HepG2 (cell line): ENCODE measurements around the gene MRPL34. TPM values are rescaled to one million over a fixed set of nuclear protein-coding genes. Genes with fewer than 3 reads are reported as not detected.

Source experiments
- BRCA1 ChIP-seq: sonication (generic); formaldehyde crosslinking; IDR thresholded peaks from 2 replicates; pipeline ENCODE4 v1.4.0; 2020; ENCODE audit warnings: missing genetic modification reagents
- ERF ChIP-seq: IDR thresholded peaks from 2 replicates; pipeline ENCODE4 v1.6.1; 2018; ENCODE audit warnings: missing biosample characterization, missing genetic modification reagents
- GMEB1 ChIP-seq: sonication (generic); formaldehyde crosslinking; IDR thresholded peaks from 2 replicates; pipeline ENCODE4 v1.5.1; 2020; ENCODE audit warnings: missing genetic modification reagents, mild to moderate bottlenecking, borderline replicate concordance
- HNF4G ChIP-seq, 2 experiments: sonication (generic) in 1 of 2; formaldehyde crosslinking in 1 of 2; IDR thresholded peaks; 2 replicates each; pipeline versions ENCODE4 v1.4.0 to v1.6.1; 2011 to 2020; ENCODE audit warnings: borderline replicate concordance in 2 of 2, low read depth in 2 of 2, mild to moderate bottlenecking in 2 of 2, low read length in 1 of 2, missing genetic modification reagents in 1 of 2, moderate library complexity in 1 of 2
- HNRNPH1 ChIP-seq: fragments of 200-400 bp; formaldehyde crosslinking; optimal IDR thresholded peaks from 2 replicates; pipeline ENCODE3; 2017; ENCODE audit warnings: mild to moderate bottlenecking, low read depth, low read length
- KMT2A ChIP-seq: sonication (generic); formaldehyde crosslinking; IDR thresholded peaks from 2 replicates; pipeline ENCODE4 v1.4.0; 2020; ENCODE audit warnings: missing genetic modification reagents
- MTF1 ChIP-seq: sonication (generic); formaldehyde crosslinking; IDR thresholded peaks from 2 replicates; pipeline ENCODE4 v1.5.0; 2020; ENCODE audit warnings: missing genetic modification reagents
- MXI1 ChIP-seq: IDR thresholded peaks from 3 replicates; pipeline ENCODE4 v1.6.1; 2012; ENCODE audit warnings: low read depth, low read length, inconsistent platforms, borderline replicate concordance
- NFYC ChIP-seq: IDR thresholded peaks from 2 replicates; pipeline ENCODE4 v1.6.1; 2016; ENCODE audit warnings: missing genetic modification reagents, missing compliant biosample characterization
- RARG ChIP-seq: sonication (generic); formaldehyde crosslinking; IDR thresholded peaks from 2 replicates; pipeline ENCODE4 v1.4.0; 2020; ENCODE audit warnings: low read depth, mild to moderate bottlenecking, missing genetic modification reagents
- RXRA ChIP-seq: sonication (generic); formaldehyde crosslinking; IDR thresholded peaks from 2 replicates; pipeline ENCODE4 v1.5.1; 2020; ENCODE audit warnings: missing genetic modification reagents
- TAF15 ChIP-seq: fragments of 200-400 bp; formaldehyde crosslinking; IDR thresholded peaks from one replicate; pipeline ENCODE4 v1.6.1; 2018; ENCODE audit warnings: mild to moderate bottlenecking, low read depth, low read length; ENCODE audit not compliant: poor library complexity, severe bottlenecking
- TCF7L2 ChIP-seq: IDR thresholded peaks from 2 replicates; pipeline ENCODE4 v1.6.1; 2011; ENCODE audit warnings: mild to moderate bottlenecking, low read depth, low read length, moderate library complexity
- TFDP2 ChIP-seq: sonication (generic); formaldehyde crosslinking; IDR thresholded peaks from 2 replicates; pipeline ENCODE4 v1.4.0; 2020; ENCODE audit warnings: missing genetic modification reagents
- ZNF44 ChIP-seq: sonication (generic); formaldehyde crosslinking; IDR thresholded peaks from 2 replicates; pipeline ENCODE4 v1.5.1; 2020; ENCODE audit warnings: mild to moderate bottlenecking, missing genetic modification reagents
- ZNF607 ChIP-seq: sonication (generic); formaldehyde crosslinking; IDR thresholded peaks from 2 replicates; pipeline ENCODE4 v1.5.1; 2020; ENCODE audit warnings: missing genetic modification reagents, mild to moderate bottlenecking, borderline replicate concordance
- ZNF780A ChIP-seq: sonication (generic); formaldehyde crosslinking; IDR thresholded peaks from 2 replicates; pipeline ENCODE4 v1.8.0; 2022; ENCODE audit warnings: mild to moderate bottlenecking, missing genetic modification reagents, moderate library complexity
- ZSCAN29 ChIP-seq: sonication (generic); formaldehyde crosslinking; conservative IDR thresholded peaks from 2 replicates; pipeline ENCODE4 v1.4.0; 2020; ENCODE audit warnings: mild to moderate bottlenecking, missing genetic modification reagents
- polyA plus RNA-seq, 8 experiments: library from polyadenylated mRNA; depleted of rRNA in 3 of 8; stranded (reverse) in 7 of 8; unstranded in 1 of 8; fragments of >200 nt; fragmentation: Illumina TruSeq in 4 of 8; extraction: Trizol in 4 of 8; gene quantifications; 2 replicates each; pipeline versions ENCODE4 v1.2.1 to v1.2.3, GENCODE V29; 2011 to 2016; ENCODE audit warnings: low read depth in 4 of 8, missing spikeins in 1 of 8, mixed read lengths in 1 of 8; ENCODE audit not compliant: insufficient read depth in 1 of 8
- total RNA-seq, 5 experiments: library from RNA; depleted of rRNA; stranded (reverse); fragments of >200 nt; fragmentation: Illumina TruSeq; extraction: Trizol; gene quantifications; 2 replicates each; pipeline ENCODE4 v1.2.3, GENCODE V29; 2016; ENCODE audit warnings: low read depth in 1 of 5
- TF ChIP-seq, protein P1 (sequence below): sonication (generic); formaldehyde crosslinking; IDR thresholded peaks from 2 replicates; pipeline ENCODE4 v1.4.0; 2020; ENCODE audit warnings: missing genetic modification reagents
- TF ChIP-seq, protein P2 (sequence below): sonication (generic); formaldehyde crosslinking; IDR thresholded peaks from 2 replicates; pipeline ENCODE4 v1.8.0; 2022; ENCODE audit warnings: mild to moderate bottlenecking, missing genetic modification reagents
- TF ChIP-seq, protein P3 (sequence below): sonication (generic); formaldehyde crosslinking; IDR thresholded peaks from 2 replicates; pipeline ENCODE4 v1.4.0; 2020; ENCODE audit warnings: missing genetic modification reagents

Gene MRPL34
- total and polyA plus RNA-seq, 2 of the 13 experiments (the other 11 are each of a cell fraction or from before 2014, with no cell fraction given), result 74.0 to 77.3 TPM

DNA sequence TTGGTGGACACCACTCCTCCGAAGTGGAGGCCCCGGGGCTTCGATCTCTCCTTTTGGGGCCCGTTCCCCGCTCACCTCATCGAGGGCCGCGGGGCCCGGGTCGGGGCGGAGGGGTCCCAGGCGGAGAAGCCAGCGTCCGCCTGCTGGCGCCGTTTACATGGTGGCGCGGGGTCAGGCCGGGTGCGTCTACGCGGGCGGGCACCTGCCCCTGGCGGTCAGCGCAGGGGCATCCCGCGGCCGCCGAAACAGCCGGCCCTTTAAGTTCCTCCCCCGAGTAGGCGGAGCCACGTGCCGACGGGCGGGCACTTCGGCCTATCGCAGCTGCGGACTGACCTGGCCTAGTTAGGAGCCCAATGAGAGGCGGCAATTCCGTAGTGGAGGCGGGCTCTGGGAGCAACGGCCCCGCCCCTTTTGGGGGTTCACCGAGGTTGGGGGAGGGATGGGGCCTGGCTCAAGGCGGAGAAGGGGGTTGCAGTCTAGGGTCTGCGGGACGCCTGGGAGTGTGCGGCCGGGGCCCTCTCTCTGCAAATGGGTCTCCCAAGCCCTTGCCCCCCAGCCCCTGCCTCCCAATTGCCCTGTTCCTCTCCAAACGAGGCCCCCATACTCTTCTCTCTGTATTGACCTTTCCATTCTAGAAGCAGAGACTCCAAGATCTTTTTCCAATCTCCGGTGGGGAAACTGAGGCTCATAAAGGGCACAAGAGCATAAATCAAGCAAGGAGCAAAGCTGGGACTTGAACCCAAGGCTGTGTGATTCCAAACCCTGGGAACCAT, 2.3 kb upstream of the MRPL34 start, which contains the start of gene ABHD8 (continued):
- TF ChIP-seq, protein P1, sequence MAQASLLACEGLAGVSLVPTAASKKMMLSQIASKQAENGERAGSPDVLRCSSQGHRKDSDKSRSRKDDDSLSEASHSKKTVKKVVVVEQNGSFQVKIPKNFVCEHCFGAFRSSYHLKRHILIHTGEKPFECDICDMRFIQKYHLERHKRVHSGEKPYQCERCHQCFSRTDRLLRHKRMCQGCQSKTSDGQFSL (CRISPR knock-in tag), result 0 out of 2 replicates have a peak, but pooled peaks have one; percentile 25
- TF ChIP-seq HNF4G (IDR thresholded peaks at IDR 0.05; ENCODE audit: borderline replicate concordance, low read depth, low read length), result no peak
- TF ChIP-seq HNF4G (CRISPR knock-in tag; IDR thresholded peaks at IDR 0.05; ENCODE audit: borderline replicate concordance, low read depth), result no peak; the same call in 1 of the 2 replicates
- TF ChIP-seq BRCA1, result no peak
- peak; percentile 54 for TF ChIP-seq ZNF607 (CRISPR knock-in tag)
- peak; percentile 59; the same call in 1 of the 3 replicates for TF ChIP-seq MXI1
- TF ChIP-seq, protein P2, sequence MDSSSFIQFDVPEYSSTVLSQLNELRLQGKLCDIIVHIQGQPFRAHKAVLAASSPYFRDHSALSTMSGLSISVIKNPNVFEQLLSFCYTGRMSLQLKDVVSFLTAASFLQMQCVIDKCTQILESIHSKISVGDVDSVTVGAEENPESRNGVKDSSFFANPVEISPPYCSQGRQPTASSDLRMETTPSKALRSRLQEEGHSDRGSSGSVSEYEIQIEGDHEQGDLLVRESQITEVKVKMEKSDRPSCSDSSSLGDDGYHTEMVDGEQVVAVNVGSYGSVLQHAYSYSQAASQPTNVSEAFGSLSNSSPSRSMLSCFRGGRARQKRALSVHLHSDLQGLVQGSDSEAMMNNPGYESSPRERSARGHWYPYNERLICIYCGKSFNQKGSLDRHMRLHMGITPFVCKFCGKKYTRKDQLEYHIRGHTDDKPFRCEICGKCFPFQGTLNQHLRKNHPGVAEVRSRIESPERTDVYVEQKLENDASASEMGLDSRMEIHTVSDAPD (CRISPR knock-in tag), result no peak
- TF ChIP-seq ERF (CRISPR knock-in tag), result peak; percentile 76; the same call in 1 of the 2 replicates
- TF ChIP-seq, protein P3, sequence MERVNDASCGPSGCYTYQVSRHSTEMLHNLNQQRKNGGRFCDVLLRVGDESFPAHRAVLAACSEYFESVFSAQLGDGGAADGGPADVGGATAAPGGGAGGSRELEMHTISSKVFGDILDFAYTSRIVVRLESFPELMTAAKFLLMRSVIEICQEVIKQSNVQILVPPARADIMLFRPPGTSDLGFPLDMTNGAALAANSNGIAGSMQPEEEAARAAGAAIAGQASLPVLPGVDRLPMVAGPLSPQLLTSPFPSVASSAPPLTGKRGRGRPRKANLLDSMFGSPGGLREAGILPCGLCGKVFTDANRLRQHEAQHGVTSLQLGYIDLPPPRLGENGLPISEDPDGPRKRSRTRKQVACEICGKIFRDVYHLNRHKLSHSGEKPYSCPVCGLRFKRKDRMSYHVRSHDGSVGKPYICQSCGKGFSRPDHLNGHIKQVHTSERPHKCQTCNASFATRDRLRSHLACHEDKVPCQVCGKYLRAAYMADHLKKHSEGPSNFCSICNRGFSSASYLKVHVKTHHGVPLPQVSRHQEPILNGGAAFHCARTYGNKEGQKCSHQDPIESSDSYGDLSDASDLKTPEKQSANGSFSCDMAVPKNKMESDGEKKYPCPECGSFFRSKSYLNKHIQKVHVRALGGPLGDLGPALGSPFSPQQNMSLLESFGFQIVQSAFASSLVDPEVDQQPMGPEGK, result peak; percentile 64
- peak; percentile 56; the same call in 1 of the 2 replicates for TF ChIP-seq GMEB1 (CRISPR knock-in tag)
- peak; percentile 95 for TF ChIP-seq RXRA (CRISPR knock-in tag)
- TF ChIP-seq TAF15, result peak; percentile 46
- peak; percentile 95 for TF ChIP-seq NFYC
- no peak for TF ChIP-seq RARG (CRISPR knock-in tag)
- no peak for TF ChIP-seq ZNF44
- TF ChIP-seq TFDP2 (CRISPR knock-in tag), result no peak; the same call in none of the 2 replicates
- no peak for TF ChIP-seq TCF7L2
- TF ChIP-seq ZNF780A (CRISPR knock-in tag), result no peak
- TF ChIP-seq ZSCAN29, result peak; percentile 100
- peak; percentile 40; the same call in 1 of the 2 replicates for TF ChIP-seq KMT2A
- no peak for TF ChIP-seq HNRNPH1
- no peak for TF ChIP-seq MTF1
